Activated CD4-positive, alpha-beta memory T cell treated with anti-CD3 and anti-CD28 coated beads, Interleukin-2, amount 10 ng/mL, durations not matched to agents 7 days and 5 days (primary cell): ENCODE measurements around the gene SPTBN1. TPM values are rescaled to one million over a fixed set of nuclear protein-coding genes. Genes with fewer than 3 reads are reported as not detected.

ENCODE experiments used
- CTCF ChIA-PET: fragments of 350-600 bp; sonication (Branson Sonifier 250); formaldehyde crosslinking; loops from one replicate; lab custom pipeline; 2021; ENCODE audit warnings: antibody characterized with exemption, inconsistent platforms; lab: Charles Lee
- POLR2A ChIA-PET: fragments of 350-600 bp; sonication (Branson Sonifier 250); formaldehyde crosslinking; loops from one replicate; lab custom pipeline; 2021; ENCODE audit warnings: antibody characterized with exemption; lab: Charles Lee
- DNase-seq: peaks from one replicate; pipeline ENCODE4 v3.0.0-alpha.2; 2020
- H3K27ac Mint-ChIP-seq: one replicate; pipeline ENCODE4 v1.8.0; 2021; ENCODE audit warnings: mild to moderate bottlenecking, mixed read lengths
- H3K27me3 Mint-ChIP-seq: one replicate; pipeline ENCODE4 v1.8.0; 2021; ENCODE audit warnings: mixed read lengths
- H3K36me3 Mint-ChIP-seq: one replicate; pipeline ENCODE4 v1.8.0; 2021; ENCODE audit warnings: low read depth, mixed read lengths
- H3K4me1 Mint-ChIP-seq: one replicate; pipeline ENCODE4 v1.8.0; 2021; ENCODE audit warnings: mixed read lengths
- H3K4me3 Mint-ChIP-seq: one replicate; pipeline ENCODE4 v1.8.0; 2021; ENCODE audit warnings: mild to moderate bottlenecking, mixed read lengths
- H3K9me3 Mint-ChIP-seq: one replicate; pipeline ENCODE4 v1.8.0; 2021; ENCODE audit warnings: mixed read lengths
- total RNA-seq, 2 experiments: library from RNA; stranded (reverse); gene quantifications; one replicate each; pipeline ENCODE4 v1.2.3, GENCODE V29; 2021

Gene SPTBN1
- total RNA-seq, 2 experiments from 2014 or later, result 112 TPM

GRCh38 chr2:54559006-54559445, 102.9 kb downstream of the SPTBN1 start:
- no peak for DNase-seq
- H3K27me3 Mint-ChIP-seq, result peaks cover 5% of the 10 kb centered on the region
- peak overlapping the region; percentile 91 for H3K4me3 Mint-ChIP-seq
- H3K36me3 Mint-ChIP-seq, result peaks cover 39% of the 10 kb centered on the region
- CTCF ChIA-PET, result interaction anchor here (0.7 to 5.4 kb wide), 20 partner anchors 10 to 491 kb away, joined by 3 to 76 read pairs (median 4); partner anchors contain the start of genes EML6 and RTN4
- POLR2A ChIA-PET, result interaction anchor here (0.6 to 15.5 kb wide), 35 partner anchors 7 to 1059 kb away, joined by 3 to 570 read pairs (median 4); partner anchors contain the start of genes ACYP2, CFAP36, PSME4 and RTN4
- peaks cover 39% of the 10 kb centered on the region for H3K4me1 Mint-ChIP-seq
- peak overlapping the region; percentile 89 for H3K27ac Mint-ChIP-seq
- H3K9me3 Mint-ChIP-seq, result no peaks in the 10 kb centered on the region

GRCh38 chr2:54559593-54560145, 103.5 kb downstream of the SPTBN1 start:
- H3K27me3 Mint-ChIP-seq, result peaks cover 5% of the 10 kb centered on the region
- peak overlapping the region; percentile 89 for H3K27ac Mint-ChIP-seq
- ChIA-PET POLR2A (interaction anchor here (0.6 to 15.5 kb wide), 28 partner anchors 9 to 1058 kb away, joined by 3 to 570 read pairs (median 4); partner anchors contain the start of genes CFAP36, PPP4R3B, PSME4 and RTN4), CTCF (interaction anchor here (0.6 to 5.4 kb wide), 17 partner anchors 10 to 490 kb away, joined by 3 to 76 read pairs (median 4); partner anchors contain the start of genes EML6 and RTN4)
- peak overlapping the region; percentile 91 for H3K4me3 Mint-ChIP-seq
- H3K4me1 Mint-ChIP-seq, result peaks cover 45% of the 10 kb centered on the region
- no peak for DNase-seq
- no peaks in the 10 kb centered on the region for H3K9me3 Mint-ChIP-seq
- peaks cover 44% of the 10 kb centered on the region for H3K36me3 Mint-ChIP-seq

- peaks cover 51% of the 10 kb centered on the region for H3K4me1 Mint-ChIP-seq
- POLR2A ChIA-PET, result interaction anchor here (0.6 to 15.5 kb wide), 20 partner anchors 9 to 1057 kb away, joined by 3 to 570 read pairs (median 4); partner anchors contain the start of genes CFAP36, PPP4R3B and RTN4
- H3K9me3 Mint-ChIP-seq, result no peaks in the 10 kb centered on the region
- peaks cover 5% of the 10 kb centered on the region for H3K27me3 Mint-ChIP-seq
- H3K36me3 Mint-ChIP-seq, result peaks cover 50% of the 10 kb centered on the region
- peak; percentile 60 for DNase-seq
- peak overlapping the region; percentile 89 for H3K27ac Mint-ChIP-seq
- H3K4me3 Mint-ChIP-seq, result peak overlapping the region; percentile 91
- CTCF ChIA-PET, result interaction anchor here (0.6 to 5.4 kb wide), 10 partner anchors 9 to 490 kb away, joined by 3 to 76 read pairs (median 4); partner anchors contain the start of gene RTN4
These were observed 104.2 kb downstream of the SPTBN1 start for GRCh38 chr2:54560146-54560881.

GRCh38 chr2:54561010-54561409, 104.9 kb downstream of the SPTBN1 start:
- no peak for DNase-seq
- no peaks in the 10 kb centered on the region for H3K9me3 Mint-ChIP-seq
- H3K27me3 Mint-ChIP-seq, result peaks cover 5% of the 10 kb centered on the region
- H3K27ac Mint-ChIP-seq, result peak overlapping the region; percentile 89
- peaks cover 52% of the 10 kb centered on the region for H3K4me1 Mint-ChIP-seq
- POLR2A ChIA-PET, result interaction anchor here (0.6 to 15.5 kb wide), 8 partner anchors 13 to 588 kb away, joined by 3 to 570 read pairs (median 28); partner anchors contain the start of gene RTN4
- H3K4me3 Mint-ChIP-seq, result peak overlapping the region; percentile 91
- CTCF ChIA-PET, result interaction anchor here (1.5 to 5.4 kb wide), 3 partner anchors 8 to 20 kb away, joined by 3 to 76 read pairs (median 34); no protein-coding TSS in a partner anchor
- peaks cover 50% of the 10 kb centered on the region for H3K36me3 Mint-ChIP-seq

- no peak for DNase-seq
- H3K27me3 Mint-ChIP-seq, result no peaks in the 10 kb centered on the region
- H3K9me3 Mint-ChIP-seq, result no peaks in the 10 kb centered on the region
- H3K4me1 Mint-ChIP-seq, result peaks cover 62% of the 10 kb centered on the region
- peaks cover 52% of the 10 kb centered on the region for H3K36me3 Mint-ChIP-seq
- no peak overlapping the region for H3K27ac Mint-ChIP-seq
- ChIA-PET CTCF (interaction anchor here (1.1 kb wide), 1 partner anchor 10 kb away, joined by 3 read pairs; no protein-coding TSS in a partner anchor), POLR2A (interaction anchor here (7.4 to 15.5 kb wide), 2 partner anchors 11 to 36 kb away, joined by 132 to 570 read pairs; no protein-coding TSS in a partner anchor)
- no peak overlapping the region for H3K4me3 Mint-ChIP-seq
These were observed 108.3 kb downstream of the SPTBN1 start for GRCh38 chr2:54564439-54564838.

- H3K4me3 Mint-ChIP-seq, result no peak overlapping the region
- DNase-seq, result no peak
- peaks cover 73% of the 10 kb centered on the region for H3K4me1 Mint-ChIP-seq
- H3K9me3 Mint-ChIP-seq, result no peaks in the 10 kb centered on the region
- H3K27ac Mint-ChIP-seq, result no peak overlapping the region
- no peaks in the 10 kb centered on the region for H3K27me3 Mint-ChIP-seq
- ChIA-PET POLR2A (interaction anchor here (1.3 to 15.5 kb wide), 2 partner anchors 7 to 10 kb away, joined by 4 to 570 read pairs; no protein-coding TSS in a partner anchor), CTCF (interaction anchor here (0.7 to 0.8 kb wide), 2 partner anchors 44 to 451 kb away, joined by 4 to 6 read pairs; no protein-coding TSS in a partner anchor)
- peaks cover 43% of the 10 kb centered on the region for H3K36me3 Mint-ChIP-seq
These were observed 109.4 kb downstream of the SPTBN1 start for GRCh38 chr2:54565551-54565950.

- POLR2A ChIA-PET, result interaction anchor here (1.3 to 15.5 kb wide), 2 partner anchors 8 to 9 kb away, joined by 4 to 570 read pairs; no protein-coding TSS in a partner anchor
- CTCF ChIA-PET, result no interaction called here
- no peak for DNase-seq
- Mint-ChIP-seq H3K9me3 (no peaks in the 10 kb centered on the region), H3K27ac (no peak overlapping the region), H3K36me3 (peaks cover 33% of the 10 kb centered on the region), H3K4me1 (peaks cover 79% of the 10 kb centered on the region), H3K27me3 (no peaks in the 10 kb centered on the region), H3K4me3 (no peak overlapping the region)
These were observed 110.8 kb downstream of the SPTBN1 start for GRCh38 chr2:54566896-54567295.

- CTCF ChIA-PET, result interaction anchor here (0.8 to 1.5 kb wide), 4 partner anchors 9 to 45 kb away, joined by 3 to 5 read pairs (median 4); no protein-coding TSS in a partner anchor
- Mint-ChIP-seq H3K27ac (peak overlapping the region; percentile 95), H3K4me3 (peak overlapping the region; percentile 76), H3K27me3 (no peaks in the 10 kb centered on the region), H3K9me3 (no peaks in the 10 kb centered on the region), H3K36me3 (peaks cover 22% of the 10 kb centered on the region), H3K4me1 (peaks cover 83% of the 10 kb centered on the region)
- no peak for DNase-seq
- POLR2A ChIA-PET, result interaction anchor here (5.1 to 15.2 kb wide), 2 partner anchors 9 to 12 kb away, joined by 39 to 570 read pairs; no protein-coding TSS in a partner anchor
These were observed 112.8 kb downstream of the SPTBN1 start for GRCh38 chr2:54568876-54569321.

GRCh38 chr2:54569745-54570301, 113.7 kb downstream of the SPTBN1 start:
- H3K4me1 Mint-ChIP-seq, result peaks cover 84% of the 10 kb centered on the region
- H3K27ac Mint-ChIP-seq, result peak overlapping the region; percentile 95
- ChIA-PET CTCF (interaction anchor here (0.6 to 7.5 kb wide), 7 partner anchors 9 to 963 kb away, joined by 3 to 76 read pairs (median 4); no protein-coding TSS in a partner anchor), POLR2A (interaction anchor here (0.6 to 15.2 kb wide), 6 partner anchors 10 to 522 kb away, joined by 3 to 570 read pairs (median 4); no protein-coding TSS in a partner anchor)
- DNase-seq, result peak; percentile 61
- peaks cover 16% of the 10 kb centered on the region for H3K36me3 Mint-ChIP-seq
- no peaks in the 10 kb centered on the region for H3K9me3 Mint-ChIP-seq
- no peaks in the 10 kb centered on the region for H3K27me3 Mint-ChIP-seq
- H3K4me3 Mint-ChIP-seq, result peak overlapping the region; percentile 76

- H3K4me3 Mint-ChIP-seq, result peak overlapping the region; percentile 76
- H3K4me1 Mint-ChIP-seq, result peaks cover 84% of the 10 kb centered on the region
- DNase-seq, result no peak
- peaks cover 16% of the 10 kb centered on the region for H3K36me3 Mint-ChIP-seq
- H3K9me3 Mint-ChIP-seq, result no peaks in the 10 kb centered on the region
- peak overlapping the region; percentile 95 for H3K27ac Mint-ChIP-seq
- no peaks in the 10 kb centered on the region for H3K27me3 Mint-ChIP-seq
- ChIA-PET CTCF (interaction anchor here (0.6 to 7.5 kb wide), 7 partner anchors 10 to 962 kb away, joined by 3 to 76 read pairs (median 4); no protein-coding TSS in a partner anchor), POLR2A (interaction anchor here (0.6 to 15.2 kb wide), 7 partner anchors 10 to 523 kb away, joined by 3 to 570 read pairs (median 8); no protein-coding TSS in a partner anchor)
These were observed 114.3 kb downstream of the SPTBN1 start for GRCh38 chr2:54570321-54570855.

- Mint-ChIP-seq H3K27ac (peak overlapping the region; percentile 95), H3K4me3 (peak overlapping the region; percentile 49), H3K4me1 (peaks cover 84% of the 10 kb centered on the region), H3K36me3 (peaks cover 21% of the 10 kb centered on the region), H3K27me3 (no peaks in the 10 kb centered on the region), H3K9me3 (no peaks in the 10 kb centered on the region)
- POLR2A ChIA-PET, result interaction anchor here (0.9 to 15.2 kb wide), 8 partner anchors 10 to 86 kb away, joined by 3 to 570 read pairs (median 6); no protein-coding TSS in a partner anchor
- CTCF ChIA-PET, result interaction anchor here (0.7 to 7.5 kb wide), 6 partner anchors 9 to 87 kb away, joined by 3 to 76 read pairs (median 3); no protein-coding TSS in a partner anchor
- DNase-seq, result peak; percentile 82
These were observed 115.0 kb downstream of the SPTBN1 start for GRCh38 chr2:54570925-54571694.
